Right ventricle myocardium superior (tissue), 1 donor: ENCODE measurements around the gene PRKAR2A. TPM values are rescaled to one million over a fixed set of nuclear protein-coding genes. Genes with fewer than 3 reads are reported as not detected.
A peak's percentile ranks its signal among the peaks of the same experiment; 100 is the strongest.
"Not testable (repeated sequence)": the region's sequence is repeated elsewhere in the genome, so short reads cannot be mapped to it uniquely, and the experiment has no call there.

ENCODE experiments used
- ATAC-seq: fragments of 200-7000 bp; cut with Tn5 transposase; one replicate; pipeline ENCODE4 v1.9.1; 2020; ENCODE audit warnings: mild to moderate bottlenecking; ENCODE audit not compliant: poor library complexity
- DNase-seq: peaks from one replicate; pipeline ENCODE4 v3.0.0-alpha.2; 2020
- intact Hi-C: fragments of 100-400 bp; cut with DNase I; formaldehyde crosslinking; loops from one replicate; pipeline ENCODE4 v1.11.2; 2022
- total RNA-seq: library from RNA; stranded (reverse); fragmentation: NEBNext Ultra II Directional; extraction: Animal tissue kit (Norgen Biotek cat#: 25700); gene quantifications from one replicate; pipeline ENCODE4 v1.2.1, GENCODE V29; 2021
- donor health status: DM: no; HTN: yes; CAD: no; lungs with severe emphysema.

The PRKAR2A gene
- total RNA-seq, 1 donor from 2014 or later, result 50.0 TPM

DNA sequence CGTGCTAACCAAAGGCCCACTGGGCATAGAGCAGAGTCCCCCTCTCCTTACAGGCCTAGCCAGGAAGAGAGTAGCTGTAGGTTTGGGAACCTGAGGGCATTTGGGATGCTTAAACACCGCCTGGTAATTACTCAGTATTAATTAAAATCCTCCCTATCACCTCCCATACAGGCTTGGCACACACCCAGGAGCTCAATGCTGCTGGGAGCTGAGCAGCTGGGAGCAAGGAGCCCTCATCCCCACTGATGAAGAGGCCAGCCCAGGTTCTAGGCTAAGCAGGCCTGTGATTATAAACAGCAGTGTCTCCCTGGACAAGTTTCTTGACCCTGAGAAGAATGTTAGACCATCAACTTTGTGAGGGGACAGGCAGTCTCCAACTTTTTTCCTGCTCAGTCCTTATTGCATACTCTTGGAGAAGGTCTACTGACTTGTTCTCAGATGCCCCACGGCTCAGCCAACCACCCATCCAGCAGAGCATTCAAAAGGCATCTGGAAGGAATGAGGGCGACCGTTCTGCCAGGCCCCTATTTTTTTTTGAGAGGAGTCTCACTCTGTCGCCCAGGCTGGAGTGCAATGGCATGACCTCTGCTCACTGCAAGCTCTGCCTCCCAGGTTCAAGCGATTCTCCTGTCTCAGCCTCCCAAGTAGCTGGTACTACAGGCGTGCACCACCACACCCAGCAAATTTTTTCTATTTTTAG lies 1.3 kb upstream of the PRKAR2A start:
- DNase-seq (no peak), ATAC-seq (no peak)
- intact Hi-C loops, result no loop called here

DNA sequence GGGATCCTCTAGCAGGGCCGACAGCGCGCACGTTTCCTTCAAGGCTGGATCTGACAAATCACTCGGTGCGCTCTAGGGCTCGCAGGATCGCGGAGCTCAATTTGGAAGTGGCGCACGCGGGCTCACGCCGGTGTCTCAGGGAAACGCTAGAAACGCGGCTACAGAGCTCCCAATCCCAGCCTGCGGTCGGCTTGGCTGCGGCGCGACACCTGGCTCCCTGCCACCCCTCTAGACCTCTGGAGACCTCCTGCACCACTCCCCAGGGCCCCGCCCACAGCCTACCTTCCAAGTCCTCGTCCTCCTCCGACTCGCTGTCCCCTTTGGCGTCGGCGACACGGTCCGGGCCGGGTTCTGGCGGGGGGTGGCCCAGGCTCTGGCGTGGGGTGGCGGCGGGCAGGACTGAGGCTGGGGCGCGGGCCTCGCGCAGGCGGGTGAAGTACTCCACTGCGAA lies 596 bp downstream of the PRKAR2A start:
- ATAC-seq (peak; percentile 87), DNase-seq (peak; percentile 92)
- intact Hi-C loops, result no loop called here

DNA sequence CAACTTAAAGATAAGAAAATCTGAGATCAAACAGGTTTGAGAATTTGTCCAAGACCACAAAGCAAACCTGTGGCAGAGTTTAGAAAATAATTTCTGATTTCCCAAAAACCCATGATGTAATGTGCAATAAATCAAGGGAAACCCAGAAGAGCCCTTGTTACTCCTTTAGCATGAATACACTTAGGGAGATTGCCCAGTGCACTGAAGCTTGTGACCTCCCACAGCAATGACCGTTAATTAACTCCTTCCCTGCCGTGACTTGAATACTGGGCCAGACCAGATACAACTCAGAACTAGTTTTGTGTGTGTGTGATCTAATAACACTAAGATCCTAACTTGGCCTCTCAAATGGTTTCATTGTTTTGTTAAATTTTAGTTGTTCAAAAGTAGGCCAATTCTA lies 2.5 kb downstream of the PRKAR2A start:
- ATAC-seq (no peak), DNase-seq (no peak)
- intact Hi-C loops, result no loop called here

GRCh38 chr3:48837163-48837562 lies 10.5 kb downstream of the PRKAR2A start:
- ATAC-seq, result no peak
- DNase-seq, result no peak
- intact Hi-C loops, result no loop called here

DNA sequence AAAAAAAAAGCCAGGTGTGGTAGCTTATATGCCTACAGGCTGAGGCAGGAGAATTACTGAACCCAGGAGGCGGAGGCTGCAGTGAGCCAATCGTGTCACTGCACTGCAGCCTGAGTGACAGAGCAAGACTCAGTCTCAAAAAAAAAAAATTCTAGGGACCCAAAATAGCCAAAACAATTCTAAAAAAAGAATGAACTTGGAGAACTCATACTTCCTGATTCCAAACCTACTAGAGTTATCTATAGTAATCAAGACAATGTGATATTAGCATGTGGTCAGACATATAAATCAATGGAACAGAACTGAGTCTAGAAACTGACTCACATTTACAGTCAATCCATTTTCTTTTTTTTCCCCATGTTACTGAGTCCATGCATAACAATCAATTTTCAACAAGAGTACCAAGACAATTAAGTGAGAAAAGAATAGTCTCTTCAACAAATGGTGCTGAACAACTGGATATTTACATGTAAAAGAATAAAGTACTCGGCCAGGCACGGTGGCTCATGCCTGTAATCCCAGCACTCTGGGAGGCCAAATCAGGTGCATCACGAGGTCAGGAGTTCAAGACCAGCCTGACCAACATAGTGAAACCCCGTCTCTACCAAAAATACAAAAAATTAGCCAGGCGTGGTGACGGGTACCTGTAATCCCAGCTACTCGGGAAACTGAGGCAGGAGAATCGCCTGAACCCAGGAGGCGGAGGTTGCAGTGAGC lies 11.9 kb downstream of the PRKAR2A start:
- intact Hi-C loops, result no loop called here
- DNase-seq, result no peak
- ATAC-seq, result peak; percentile 47

GRCh38 chr3:48832684-48833083 lies 15.0 kb downstream of the PRKAR2A start:
- no peak for DNase-seq
- intact Hi-C loops, result no loop called here
- no peak for ATAC-seq

- DNase-seq, result no peak
- intact Hi-C loops, result no loop called here
- no peak for ATAC-seq
Measured at GRCh38 chr3:48830715-48831114, 17.0 kb downstream of the PRKAR2A start.

- DNase-seq, ATAC-seq, intact Hi-C loops: not testable (repeated sequence)
Measured at GRCh38 chr3:48829525-48829924, 18.1 kb downstream of the PRKAR2A start.

- ATAC-seq, DNase-seq, intact Hi-C loops: not testable (repeated sequence)
Measured at GRCh38 chr3:48827874-48828273, 19.8 kb downstream of the PRKAR2A start.

GRCh38 chr3:48826451-48826850 lies 21.2 kb downstream of the PRKAR2A start:
- intact Hi-C loops, result no loop called here
- DNase-seq, result no peak
- ATAC-seq, result no peak

- ATAC-seq (peak; percentile 66), DNase-seq (no peak)
- intact Hi-C loops, result no loop called here
Measured at GRCh38 chr3:48820612-48821324, 26.9 kb downstream of the PRKAR2A start.

GRCh38 chr3:48819234-48820221 lies 28.1 kb downstream of the PRKAR2A start:
- ATAC-seq (no peak), DNase-seq (no peak)
- intact Hi-C loops, result no loop called here

- intact Hi-C loops, result no loop called here
- ATAC-seq, result no peak
- DNase-seq, result no peak
Measured at GRCh38 chr3:48811524-48811923, 36.1 kb downstream of the PRKAR2A start.

DNA sequence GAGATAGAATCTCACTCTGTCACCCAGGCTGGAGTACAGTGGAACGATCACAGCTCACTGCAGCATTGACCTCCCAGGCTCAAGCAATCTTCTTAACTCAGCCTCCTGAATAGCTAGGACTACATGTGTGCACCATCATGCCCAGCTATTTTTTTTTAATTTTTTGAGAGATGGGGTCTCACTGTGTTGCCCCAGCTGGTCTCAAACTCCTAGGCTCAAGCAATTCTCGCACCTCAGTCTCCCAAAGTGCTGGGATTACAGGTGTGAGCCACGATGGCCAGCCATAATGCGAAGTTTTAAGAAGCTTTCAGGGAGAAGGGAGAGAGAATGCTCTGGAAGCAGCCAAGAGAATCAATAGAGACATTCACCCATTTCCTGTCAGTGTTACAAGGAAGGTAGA lies 42.7 kb downstream of the PRKAR2A start:
- ATAC-seq (no peak), DNase-seq (no peak)
- intact Hi-C loops, result no loop called here

GRCh38 chr3:48800831-48801230 lies 46.8 kb downstream of the PRKAR2A start:
- intact Hi-C loops, result not testable (repeated sequence)

GRCh38 chr3:48798998-48799397 lies 48.7 kb downstream of the PRKAR2A start:
- intact Hi-C loops, result no loop called here
- ATAC-seq (no peak), DNase-seq (no peak)

More at GRCh38 chr3:48800831-48801230, 46.8 kb downstream of the PRKAR2A start:
- ATAC-seq, DNase-seq: not testable (repeated sequence)

DNA sequence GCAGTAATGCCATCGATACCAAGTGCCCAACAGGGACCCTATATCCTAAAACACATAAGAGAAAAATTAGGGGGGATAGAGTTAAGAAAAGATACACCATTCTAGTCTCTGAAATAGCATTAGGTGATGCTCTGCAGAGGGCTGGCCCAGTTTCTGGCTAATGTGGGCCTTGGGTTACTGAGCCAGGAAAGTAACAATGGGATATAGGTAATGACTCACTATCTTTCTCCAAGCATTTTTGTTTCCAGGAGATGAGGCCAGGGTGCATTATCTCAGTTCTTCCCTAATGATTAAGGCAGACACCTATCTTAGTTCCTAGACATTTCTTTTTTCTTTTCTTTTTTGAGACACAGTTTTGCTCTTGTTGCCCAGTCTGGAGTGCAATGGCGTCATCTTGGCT lies 50.0 kb downstream of the PRKAR2A start:
- intact Hi-C loops, result no loop called here
- ATAC-seq, result no peak
- no peak for DNase-seq

GRCh38 chr3:48795997-48796732 lies 51.5 kb downstream of the PRKAR2A start:
- ATAC-seq, result no peak

More at GRCh38 chr3:48795997-48796732, 51.5 kb downstream of the PRKAR2A start:
- DNase-seq, result no peak
- intact Hi-C loops, result no loop called here
